Measurements from ENCODE around the gene IFITM2.
"Not testable (repeated sequence)": the region's sequence is repeated elsewhere in the genome, so short reads cannot be mapped to it uniquely, and the experiment has no call there.

IFITM2 gene

GRCh38 chr11:344836-345578, 37.4 kb downstream of the IFITM2 start:
- Histone ChIP-seq H3K27ac (no peak overlapping the region), H3K4me3 (no peak overlapping the region)
- DNase-seq (ENCODE audit: low spot score) = no peak
- TF ChIP-seq, protein P1, sequence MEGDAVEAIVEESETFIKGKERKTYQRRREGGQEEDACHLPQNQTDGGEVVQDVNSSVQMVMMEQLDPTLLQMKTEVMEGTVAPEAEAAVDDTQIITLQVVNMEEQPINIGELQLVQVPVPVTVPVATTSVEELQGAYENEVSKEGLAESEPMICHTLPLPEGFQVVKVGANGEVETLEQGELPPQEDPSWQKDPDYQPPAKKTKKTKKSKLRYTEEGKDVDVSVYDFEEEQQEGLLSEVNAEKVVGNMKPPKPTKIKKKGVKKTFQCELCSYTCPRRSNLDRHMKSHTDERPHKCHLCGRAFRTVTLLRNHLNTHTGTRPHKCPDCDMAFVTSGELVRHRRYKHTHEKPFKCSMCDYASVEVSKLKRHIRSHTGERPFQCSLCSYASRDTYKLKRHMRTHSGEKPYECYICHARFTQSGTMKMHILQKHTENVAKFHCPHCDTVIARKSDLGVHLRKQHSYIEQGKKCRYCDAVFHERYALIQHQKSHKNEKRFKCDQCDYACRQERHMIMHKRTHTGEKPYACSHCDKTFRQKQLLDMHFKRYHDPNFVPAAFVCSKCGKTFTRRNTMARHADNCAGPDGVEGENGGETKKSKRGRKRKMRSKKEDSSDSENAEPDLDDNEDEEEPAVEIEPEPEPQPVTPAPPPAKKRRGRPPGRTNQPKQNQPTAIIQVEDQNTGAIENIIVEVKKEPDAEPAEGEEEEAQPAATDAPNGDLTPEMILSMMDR (IDR thresholded peaks at IDR 0.05) = no peak

- no peak for DNase-seq (ENCODE audit: low spot score)
- TF ChIP-seq, protein P1 (IDR thresholded peaks at IDR 0.05) = no peak
Observed at GRCh38 chr11:346529-346928, 38.9 kb downstream of the IFITM2 start.

DNA sequence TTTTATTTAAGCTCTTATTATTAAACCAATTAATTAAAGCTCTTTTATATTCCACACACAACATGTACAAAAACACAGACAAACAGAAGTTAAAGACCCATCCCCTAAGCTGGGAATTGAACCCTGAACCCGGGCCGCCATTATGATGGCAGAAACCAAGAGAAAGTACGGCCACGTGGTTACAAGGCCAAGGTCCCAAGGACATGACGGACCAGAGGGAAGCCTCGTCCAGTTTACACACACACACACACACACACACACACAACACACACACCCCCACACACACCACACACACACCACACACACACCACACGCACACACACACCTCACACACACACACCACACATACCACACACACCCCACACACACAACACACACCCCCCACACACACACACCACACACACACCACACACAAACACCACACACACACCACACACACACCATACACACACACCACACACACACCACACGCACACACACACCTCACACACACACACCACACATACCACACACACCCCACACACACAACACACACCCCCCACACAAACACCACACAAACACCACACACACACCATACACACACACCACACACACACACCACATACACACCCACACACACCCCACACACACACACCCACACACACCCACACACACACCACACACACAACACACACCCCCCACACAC, 41.8 kb downstream of the IFITM2 start:
- not testable (repeated sequence) for DNase-seq (ENCODE audit: low spot score); H3K4me3 ChIP-seq

More at GRCh38 chr11:346529-346928, 38.9 kb downstream of the IFITM2 start:
- Histone ChIP-seq H3K4me3 (no peak overlapping the region), H3K27ac (no peak overlapping the region)

DNA sequence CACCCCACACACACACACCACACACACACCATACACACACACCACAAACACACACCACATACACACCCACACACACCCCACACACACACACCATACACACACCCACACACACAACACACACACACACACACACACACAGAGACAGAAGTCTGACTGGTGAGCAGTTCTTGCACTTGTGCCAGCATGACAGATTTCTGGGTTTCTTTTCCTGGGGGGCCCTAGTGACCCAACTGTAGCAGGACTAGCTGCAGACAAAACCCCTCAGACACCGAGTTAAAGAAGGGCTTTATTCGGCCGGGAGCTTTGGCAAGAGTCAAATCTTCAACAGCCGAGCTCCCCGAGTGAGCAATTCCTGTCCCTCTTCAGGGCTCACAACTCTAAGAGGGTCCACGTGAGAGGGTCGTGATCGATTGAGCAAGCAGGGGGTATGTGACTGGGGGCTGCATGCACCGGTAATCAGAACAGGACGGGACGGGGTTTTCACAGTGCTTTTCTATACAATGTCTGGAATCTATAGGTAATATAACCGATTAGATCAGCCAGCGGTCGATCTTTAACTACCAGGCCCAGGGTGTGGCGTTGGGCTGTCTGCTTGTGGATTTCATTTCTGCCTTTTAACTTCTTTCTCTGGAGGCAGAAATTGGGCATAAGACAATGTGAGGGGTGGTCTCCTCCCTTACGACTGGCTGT, 42.6 kb downstream of the IFITM2 start:
- H3K4me3 ChIP-seq; DNase-seq (ENCODE audit: low spot score); H3K27ac ChIP-seq: not testable (repeated sequence)

More for the DNA sequence above, 41.8 kb downstream of the IFITM2 start:
- H3K27ac ChIP-seq = not testable (repeated sequence)

GRCh38 chr11:350723-351255, 43.2 kb downstream of the IFITM2 start:
- TF ChIP-seq, protein P1 (IDR thresholded peaks at IDR 0.05) = no peak
- no peak overlapping the region for H3K4me3 ChIP-seq
- H3K27ac ChIP-seq = no peak overlapping the region
- DNase-seq (ENCODE audit: low spot score) = no peak

GRCh38 chr11:351411-351810, 43.8 kb downstream of the IFITM2 start:
- Histone ChIP-seq H3K27ac (no peak overlapping the region), H3K4me3 (no peak overlapping the region)
- TF ChIP-seq, protein P1 (IDR thresholded peaks at IDR 0.05) = no peak
- no peak for DNase-seq (ENCODE audit: low spot score)

- Histone ChIP-seq H3K27ac (peak overlapping the region; percentile 90 to 99), H3K4me3 (no peak overlapping the region)
- no peak for DNase-seq (ENCODE audit: low spot score)
- TF ChIP-seq, protein P1 (IDR thresholded peaks at IDR 0.05) = no peak
Observed at GRCh38 chr11:352456-353031, 44.9 kb downstream of the IFITM2 start.
